H1 (cell line): ENCODE results near the gene TRIM27. TPM values are rescaled to one million over a fixed set of nuclear protein-coding genes. Genes with fewer than 3 reads are reported as not detected.

Experiments
- HDAC2 ChIP-seq, 2 experiments: fragments of 300-600 bp in 1 of 2; sonication (generic) in 1 of 2; IDR thresholded peaks; 2 replicates each; pipeline ENCODE4 v1.6.1; 2011 to 2012; ENCODE audit warnings: low read depth in 2 of 2, low read length in 2 of 2, mild to moderate bottlenecking in 2 of 2, moderate library complexity in 2 of 2, borderline replicate concordance in 1 of 2, inconsistent platforms in 1 of 2
- MAFK ChIP-seq: IDR thresholded peaks from 2 replicates; pipeline ENCODE4 v1.6.1; 2012; ENCODE audit warnings: low read depth, mild to moderate bottlenecking, improper control_type of control experiment, low read length
- POU5F1 ChIP-seq: IDR thresholded peaks from 2 replicates; pipeline ENCODE4 v1.6.1; 2011; ENCODE audit warnings: low read depth, mild to moderate bottlenecking, low read length, moderate library complexity
- RAD21 ChIP-seq, 2 experiments: IDR thresholded peaks in 1 of 2; conservative IDR thresholded peaks in 1 of 2; 2 replicates each; pipeline ENCODE4 v1.6.1; 2011; ENCODE audit warnings: low read depth in 2 of 2, low read length in 2 of 2, improper control_type of control experiment in 1 of 2, inconsistent platforms in 1 of 2, mild to moderate bottlenecking in 1 of 2, moderate library complexity in 1 of 2
- RFX5 ChIP-seq: IDR thresholded peaks from 2 replicates; pipeline ENCODE4 v1.6.1; 2011; ENCODE audit warnings: low read depth, low read length, improper control_type of control experiment, borderline replicate concordance
- SIN3A ChIP-seq, 2 experiments: IDR thresholded peaks in 1 of 2; conservative IDR thresholded peaks in 1 of 2; 2 replicates each; pipeline ENCODE4 v1.6.1; 2011 to 2012; ENCODE audit warnings: low read length in 2 of 2, improper control_type of control experiment in 1 of 2, low read depth in 1 of 2, mild to moderate bottlenecking in 1 of 2
- SIRT6 ChIP-seq: IDR thresholded peaks from one replicate; pipeline ENCODE4 v1.7.1; 2012; ENCODE audit warnings: low read length, inconsistent platforms
- TCF12 ChIP-seq: IDR thresholded peaks from 2 replicates; pipeline ENCODE4 v1.6.1; 2011; ENCODE audit warnings: low read depth, mild to moderate bottlenecking, low read length
- TEAD4 ChIP-seq: IDR thresholded peaks from 2 replicates; pipeline ENCODE4 v1.6.1; 2012; ENCODE audit warnings: low read depth, low read length, inconsistent platforms, mixed read lengths
- polyA plus RNA-seq, 7 experiments: library from polyadenylated mRNA; depleted of rRNA in 3 of 7; stranded (reverse) in 5 of 7; unstranded in 2 of 7; fragments of >200 nt in 5 of 7; fragments of 200-250 nt in 2 of 7; gene quantifications; 1 replicate in 5 of 7; 2 replicates in 1 of 7; 4 replicates in 1 of 7; pipeline versions ENCODE4 v1.2.1 to v1.2.3, GENCODE V29; 2011 to 2013; ENCODE audit warnings: missing spikeins in 2 of 7, mixed read lengths in 2 of 7
- total RNA-seq: library from RNA; stranded (reverse); fragmentation: NEBNext Ultra II Directional; extraction: Animal tissue kit (Norgen Biotek cat#: 25700); gene quantifications from 2 replicates; pipeline ENCODE4 v1.2.1, GENCODE V29; 2021

The TRIM27 gene
- total and polyA plus RNA-seq, 2 of the 8 experiments (the other 6 are each of a cell fraction or from before 2014, with no cell fraction given) = 76.4 to 85.9 TPM

GRCh38 chr6:28927846-28928245 lies 4.1 kb upstream of the TRIM27 start (continued):
- TF ChIP-seq RFX5 (no peak), TCF12 (no peak), MAFK (no peak), SIN3A (conservative IDR thresholded peaks at IDR 0.05 in 1 of 2, IDR thresholded peaks at IDR 0.05 in 1 of 2; ENCODE audit: low read depth in 1 of 2, low read length in 2 of 2) (no peak), TEAD4 (no peak), HDAC2 (IDR thresholded peaks at IDR 0.05; ENCODE audit: borderline replicate concordance in 1 of 2, low read depth in 2 of 2, low read length in 2 of 2) (no peak), SIRT6 (no peak), POU5F1 (no peak), RAD21 (IDR thresholded peaks at IDR 0.05 in 1 of 2, conservative IDR thresholded peaks at IDR 0.05 in 1 of 2; ENCODE audit: low read depth in 2 of 2, low read length in 2 of 2) (no peak)
- TF ChIP-seq, all 59 proteins: peak for 0
